Small intestine (tissue), 7 donors: Measurements from ENCODE around the gene FLYWCH2. TPM values are rescaled to one million over a fixed set of nuclear protein-coding genes. Genes with fewer than 3 reads are reported as not detected.

Experiments used
- DNase-seq, 2 donors: peaks; one replicate each; pipeline versions ENCODE4 v3.0.0 to v3.0.0-alpha.2; 2013
- FAIRE-seq: peaks from 2 replicates; lab custom pipeline; 2012; peaks lifted over from hg19 to GRCh38; lab: Jason Lieb, UNC
- H3K27ac ChIP-seq, 3 donors: one replicate each; pipeline ENCODE4 v1.5.1; 2013; ENCODE audit warnings: low read length in 2 of 3, mild to moderate bottlenecking in 2 of 3, control low read depth in 1 of 3, inconsistent platforms in 1 of 3, low read depth in 1 of 3, moderate library complexity in 1 of 3
- H3K27me3 ChIP-seq, 3 donors: one replicate each; pipeline ENCODE4 v1.6.1; 2013; ENCODE audit warnings: low read length in 3 of 3, inconsistent platforms in 1 of 3; ENCODE audit not compliant: control insufficient read depth in 3 of 3, insufficient read depth in 3 of 3
- H3K36me3 ChIP-seq, 3 donors: one replicate each; pipeline ENCODE4 v1.6.1; 2013; ENCODE audit warnings: low read length in 3 of 3, inconsistent platforms in 1 of 3, low read depth in 1 of 3, mild to moderate bottlenecking in 1 of 3, moderate library complexity in 1 of 3; ENCODE audit not compliant: control insufficient read depth in 3 of 3, insufficient read depth in 2 of 3
- H3K4me1 ChIP-seq, 3 donors: one replicate each; pipeline ENCODE4 v1.6.1; 2013; ENCODE audit warnings: low read length in 2 of 3, inconsistent platforms in 1 of 3, low read depth in 1 of 3, mild to moderate bottlenecking in 1 of 3, moderate library complexity in 1 of 3; ENCODE audit not compliant: control insufficient read depth in 3 of 3, insufficient read depth in 2 of 3
- H3K4me3 ChIP-seq, 3 donors: one replicate each; pipeline ENCODE4 v1.5.1; 2013; ENCODE audit warnings: low read length in 3 of 3, control low read depth in 1 of 3, inconsistent platforms in 1 of 3, low read depth in 1 of 3, mild to moderate bottlenecking in 1 of 3, moderate library complexity in 1 of 3
- H3K9me3 ChIP-seq, 2 donors: one replicate each; pipeline ENCODE4 v1.6.1; 2013; ENCODE audit warnings: low read depth in 1 of 2, low read length in 1 of 2; ENCODE audit not compliant: control insufficient read depth in 2 of 2, insufficient read depth in 1 of 2
- WGBS, 3 donors: extraction: QIAGEN DNeasy Blood & Tissue Kit; methylation state at CpG; one replicate each; pipeline ENCODE4 v1.1.7; 2013; 5-methylcytosine and 5-hydroxymethylcytosine counted together
- polyA plus RNA-seq, 4 donors: library from polyadenylated mRNA; stranded (reverse) in 3 of 4; unstranded in 1 of 4; fragments of 200-250 nt in 3 of 4; fragments of 120-200 nt in 1 of 4; gene quantifications; one replicate each; pipeline versions ENCODE4 v1.2.1 to v1.2.3, GENCODE V29; 2013
- donor health status: healthy with polysubstance abuse.
- donor health status: control.
- donor health status: control.
- donor health status: Bipolar disorder and iron deficiency.
- donor health status: healthy.

Gene FLYWCH2
- polyA plus RNA-seq, 4 donors: 9.1 to 30.2 (median 23.3) TPM

- DNase-seq: peak in 1 of 2 donors; percentile 18
- Histone ChIP-seq H3K4me1 (peaks cover 0 to 6% (median 0%) of the 10 kb centered on the region in 3 donors), H3K4me3 (peak overlapping the region; percentile 63 to 89 (median 88)), H3K9me3 (peaks cover 0 to 13% of the 10 kb centered on the region in 2 donors), H3K27me3 (peaks cover 0 to 8% (median 0%) of the 10 kb centered on the region in 3 donors), H3K36me3 (no peaks in the 10 kb centered on the region), H3K27ac (peak overlapping the region; percentile 88 to 99 (median 93))
- no peak for FAIRE-seq
- 0 to 1% (median 1%) methylated on average over 22 to 31 of the region's 31 CpGs for WGBS, 3 donors
Observed at GRCh38 chr16:2883458-2883908, 468 bp downstream of the FLYWCH2 start.

- peak overlapping the region in 1 of 3 donors; percentile 99 for H3K27ac ChIP-seq
- FAIRE-seq: no peak
Observed at GRCh38 chr16:2884041-2884451, 1.0 kb downstream of the FLYWCH2 start.

GRCh38 chr16:2894231-2894630, 11.2 kb downstream of the FLYWCH2 start:
- Histone ChIP-seq H3K9me3 (no peaks in the 10 kb centered on the region), H3K4me1 (peaks cover 0 to 8% (median 0%) of the 10 kb centered on the region in 3 donors), H3K27ac (no peak overlapping the region), H3K27me3 (no peaks in the 10 kb centered on the region), H3K36me3 (peaks cover 0 to 13% (median 0%) of the 10 kb centered on the region in 3 donors), H3K4me3 (no peak overlapping the region)
- WGBS, 3 donors: 88 to 93% (median 90%) methylated on average over 26 to 31 of the region's 31 CpGs
- DNase-seq (no peak), FAIRE-seq (no peak)

More at GRCh38 chr16:2884041-2884451, 1.0 kb downstream of the FLYWCH2 start:
- Histone ChIP-seq H3K27me3 (peaks cover 0 to 8% (median 0%) of the 10 kb centered on the region in 3 donors), H3K36me3 (no peaks in the 10 kb centered on the region), H3K4me3 (peak overlapping the region in 2 of 3 donors; percentile 63 to 88), H3K4me1 (peaks cover 0 to 6% (median 0%) of the 10 kb centered on the region in 3 donors), H3K9me3 (peaks cover 0 to 14% of the 10 kb centered on the region in 2 donors)
- WGBS, 3 donors: 39 to 50% (median 44%) methylated on average over 18 of the region's 18 CpGs
- DNase-seq: no peak

GRCh38 chr16:2895813-2896212, 12.8 kb downstream of the FLYWCH2 start:
- FAIRE-seq (no peak), DNase-seq (no peak)
- WGBS, 3 donors: 69 to 87% (median 70%) methylated on average over 4 of the region's 4 CpGs

GRCh38 chr16:2896480-2897010, 13.5 kb downstream of the FLYWCH2 start:
- Histone ChIP-seq H3K9me3 (no peaks in the 10 kb centered on the region), H3K4me1 (peaks cover 0 to 8% (median 0%) of the 10 kb centered on the region in 3 donors), H3K27me3 (no peaks in the 10 kb centered on the region), H3K36me3 (peaks cover 0 to 17% (median 0%) of the 10 kb centered on the region in 3 donors), H3K4me3 (no peak overlapping the region), H3K27ac (no peak overlapping the region)
- DNase-seq (no peak), FAIRE-seq (no peak)
- 96 to 98% (median 97%) methylated on average over 16 to 19 of the region's 19 CpGs for WGBS, 3 donors

More at GRCh38 chr16:2895813-2896212, 12.8 kb downstream of the FLYWCH2 start:
- no peaks in the 10 kb centered on the region for H3K27me3 ChIP-seq
- H3K36me3 ChIP-seq: peaks cover 0 to 17% (median 0%) of the 10 kb centered on the region in 3 donors
- no peaks in the 10 kb centered on the region for H3K9me3 ChIP-seq
- no peak overlapping the region for H3K4me3 ChIP-seq
- H3K27ac ChIP-seq: no peak overlapping the region
- peaks cover 0 to 8% (median 0%) of the 10 kb centered on the region in 3 donors for H3K4me1 ChIP-seq

GRCh38 chr16:2897110-2897509, 14.1 kb downstream of the FLYWCH2 start:
- FAIRE-seq (no peak), DNase-seq (no peak)
- no peak overlapping the region for H3K4me3 ChIP-seq
- no peaks in the 10 kb centered on the region for H3K9me3 ChIP-seq
- H3K27ac ChIP-seq: no peak overlapping the region
- H3K36me3 ChIP-seq: peaks cover 0 to 17% (median 0%) of the 10 kb centered on the region in 3 donors
- H3K27me3 ChIP-seq: no peaks in the 10 kb centered on the region
- WGBS, 3 donors: 76 to 96% (median 89%) methylated on average over 7 of the region's 7 CpGs
- peaks cover 0 to 8% (median 0%) of the 10 kb centered on the region in 3 donors for H3K4me1 ChIP-seq

- 47 to 78% (median 69%) methylated on average over 10 of the region's 10 CpGs for WGBS, 3 donors
- no peak for FAIRE-seq
Observed at GRCh38 chr16:2898831-2899563, 16.0 kb downstream of the FLYWCH2 start.

GRCh38 chr16:2899564-2900072, 16.6 kb downstream of the FLYWCH2 start:
- DNase-seq: no peak
- no peaks in the 10 kb centered on the region for H3K9me3 ChIP-seq
- 74 to 90% (median 79%) methylated on average over 13 of the region's 13 CpGs for WGBS, 3 donors

More at GRCh38 chr16:2898831-2899563, 16.0 kb downstream of the FLYWCH2 start:
- H3K4me3 ChIP-seq: no peak overlapping the region
- no peaks in the 10 kb centered on the region for H3K9me3 ChIP-seq
- no peaks in the 10 kb centered on the region for H3K27me3 ChIP-seq
- peak in 1 of 2 donors; percentile 71 for DNase-seq
- peaks cover 0 to 12% (median 3%) of the 10 kb centered on the region in 3 donors for H3K4me1 ChIP-seq
- H3K36me3 ChIP-seq: peaks cover 0 to 17% (median 0%) of the 10 kb centered on the region in 3 donors
- no peak overlapping the region for H3K27ac ChIP-seq

More at GRCh38 chr16:2899564-2900072, 16.6 kb downstream of the FLYWCH2 start:
- Histone ChIP-seq H3K27me3 (no peaks in the 10 kb centered on the region), H3K4me1 (peaks cover 0 to 13% (median 4%) of the 10 kb centered on the region in 3 donors), H3K36me3 (peaks cover 0 to 17% (median 0%) of the 10 kb centered on the region in 3 donors), H3K4me3 (no peak overlapping the region), H3K27ac (no peak overlapping the region)
- no peak for FAIRE-seq
